HuH-7 (cell line): ENCODE measurements around the gene NBEA.
"Not testable (repeated sequence)": the region's sequence is repeated elsewhere in the genome, so short reads cannot be mapped to it uniquely, and the experiment has no call there.

Experiments used
- DNase-seq: peaks from one replicate; pipeline ENCODE4 v3.0.0; 2011; ENCODE audit warnings: low spot score

Gene NBEA

GRCh38 chr13:35388441-35389355 is 446.6 kb downstream of the NBEA start:
- no peak for DNase-seq

GRCh38 chr13:35389535-35389934 is 447.5 kb downstream of the NBEA start:
- DNase-seq = no peak

- no peak for DNase-seq
These were observed 450.7 kb downstream of the NBEA start for GRCh38 chr13:35392768-35393167.

GRCh38 chr13:35393886-35394285 is 451.8 kb downstream of the NBEA start:
- no peak for DNase-seq

- DNase-seq = not testable (repeated sequence)
These were observed 466.2 kb downstream of the NBEA start for GRCh38 chr13:35408285-35408684.

GRCh38 chr13:35411059-35411744 is 469.1 kb downstream of the NBEA start:
- no peak for DNase-seq

- no peak for DNase-seq
These were observed 506.4 kb downstream of the NBEA start for GRCh38 chr13:35448465-35448864.

GRCh38 chr13:35449821-35450220 is 507.8 kb downstream of the NBEA start:
- no peak for DNase-seq

GRCh38 chr13:35455022-35455421 is 513.0 kb downstream of the NBEA start:
- no peak for DNase-seq

- DNase-seq = no peak
These were observed 515.2 kb downstream of the NBEA start for GRCh38 chr13:35457258-35457657.

- no peak for DNase-seq
These were observed 518.0 kb downstream of the NBEA start for GRCh38 chr13:35460061-35460460.

- no peak for DNase-seq
These were observed 523.3 kb downstream of the NBEA start for GRCh38 chr13:35465371-35465770.

GRCh38 chr13:35468195-35468594 is 526.1 kb downstream of the NBEA start:
- DNase-seq = no peak

GRCh38 chr13:35469806-35470525 is 527.9 kb downstream of the NBEA start:
- DNase-seq = no peak

- no peak for DNase-seq
These were observed 528.9 kb downstream of the NBEA start for GRCh38 chr13:35470671-35471661.

GRCh38 chr13:35471706-35472322 is 529.7 kb downstream of the NBEA start:
- no peak for DNase-seq

- no peak for DNase-seq
These were observed 530.3 kb downstream of the NBEA start for GRCh38 chr13:35472323-35472881.

GRCh38 chr13:35473206-35473775 is 531.2 kb downstream of the NBEA start:
- no peak for DNase-seq

GRCh38 chr13:35473802-35474201 is 531.7 kb downstream of the NBEA start:
- DNase-seq = no peak

GRCh38 chr13:35474496-35475211 is 532.6 kb downstream of the NBEA start:
- no peak for DNase-seq
